Measurements from ENCODE around the gene TTF2.
"Not testable (repeated sequence)": the region's sequence is repeated elsewhere in the genome, so short reads cannot be mapped to it uniquely, and the experiment has no call there.

Gene TTF2

GRCh38 chr1:117130526-117130925 lies 70.4 kb downstream of the TTF2 start:
- no peak overlapping the region for H3K4me3 Mint-ChIP-seq
- no peaks in the 10 kb centered on the region for H3K9me3 Mint-ChIP-seq
- H3K4me1 Mint-ChIP-seq (ENCODE audit: low read depth): no peaks in the 10 kb centered on the region
- H3K27ac Mint-ChIP-seq: no peak overlapping the region
- no peaks in the 10 kb centered on the region for H3K36me3 Mint-ChIP-seq (ENCODE audit: low read depth)
- peaks cover 28% of the 10 kb centered on the region for H3K27me3 Mint-ChIP-seq (ENCODE audit: low read depth)

DNA sequence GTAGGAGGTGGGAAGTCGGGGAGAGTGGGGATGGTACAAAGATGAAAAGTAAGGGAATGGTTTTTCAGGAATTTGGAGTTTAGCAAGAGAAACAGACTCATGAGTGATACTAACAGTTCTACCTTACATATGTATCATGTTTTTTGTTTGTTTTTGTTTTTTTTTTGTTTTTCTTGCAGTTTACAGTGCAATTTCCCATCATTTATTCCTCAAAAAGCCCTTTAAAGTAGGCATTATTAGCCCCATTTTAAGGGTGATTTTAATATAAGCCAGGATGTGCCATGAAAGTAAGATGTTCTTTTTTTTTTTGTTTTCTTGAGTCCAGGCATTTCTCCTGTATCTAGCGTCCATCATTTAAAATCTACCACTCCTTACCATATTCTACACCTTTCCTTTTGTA lies 75.2 kb downstream of the TTF2 start:
- H3K4me1 Mint-ChIP-seq (ENCODE audit: low read depth): no peaks in the 10 kb centered on the region
- no peak overlapping the region for H3K4me3 Mint-ChIP-seq
- H3K27ac Mint-ChIP-seq: no peak overlapping the region
- H3K36me3 Mint-ChIP-seq (ENCODE audit: low read depth): no peaks in the 10 kb centered on the region
- H3K27me3 Mint-ChIP-seq (ENCODE audit: low read depth): peaks cover 12% of the 10 kb centered on the region
- no peaks in the 10 kb centered on the region for H3K9me3 Mint-ChIP-seq

GRCh38 chr1:117136749-117137148 lies 76.6 kb downstream of the TTF2 start:
- H3K27me3 Mint-ChIP-seq (ENCODE audit: low read depth): peaks cover 12% of the 10 kb centered on the region
- no peaks in the 10 kb centered on the region for H3K36me3 Mint-ChIP-seq (ENCODE audit: low read depth)
- no peak overlapping the region for H3K4me3 Mint-ChIP-seq
- no peaks in the 10 kb centered on the region for H3K9me3 Mint-ChIP-seq
- H3K4me1 Mint-ChIP-seq (ENCODE audit: low read depth): no peaks in the 10 kb centered on the region
- no peak overlapping the region for H3K27ac Mint-ChIP-seq

DNA sequence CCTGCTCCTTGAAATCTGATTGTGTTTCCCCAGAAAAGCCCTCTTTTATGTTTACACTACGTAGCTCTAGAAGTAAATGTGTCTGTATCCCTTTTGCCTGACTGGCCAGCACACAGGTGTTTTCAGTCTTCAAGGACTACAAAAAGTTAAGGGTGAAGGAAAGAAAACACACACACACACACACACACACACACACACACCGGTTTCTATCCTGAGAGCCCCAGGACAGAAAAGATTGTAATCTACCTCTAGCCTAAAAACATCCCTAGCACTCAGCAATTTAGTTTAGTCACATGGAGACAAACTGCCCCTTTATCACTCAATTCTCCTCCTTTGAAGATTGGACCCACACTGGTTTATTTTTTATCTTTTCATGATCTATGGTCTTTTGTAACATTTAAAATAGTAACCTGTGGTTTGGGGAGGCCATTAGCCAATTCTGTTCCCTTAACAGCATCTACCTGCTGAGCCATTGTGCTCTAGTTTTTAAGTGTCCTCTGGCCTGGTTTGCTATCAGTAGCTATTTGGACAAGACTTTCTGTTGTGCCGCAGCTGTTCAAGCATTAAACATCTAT lies 77.2 kb downstream of the TTF2 start:
- no peaks in the 10 kb centered on the region for H3K4me1 Mint-ChIP-seq (ENCODE audit: low read depth)
- peaks cover 9% of the 10 kb centered on the region for H3K27me3 Mint-ChIP-seq (ENCODE audit: low read depth)
- H3K36me3 Mint-ChIP-seq (ENCODE audit: low read depth): no peaks in the 10 kb centered on the region
- H3K9me3 Mint-ChIP-seq: no peaks in the 10 kb centered on the region
- no peak overlapping the region for H3K27ac Mint-ChIP-seq
- no peak overlapping the region for H3K4me3 Mint-ChIP-seq

GRCh38 chr1:117138106-117138505 lies 78.0 kb downstream of the TTF2 start:
- H3K4me1 Mint-ChIP-seq (ENCODE audit: low read depth): no peaks in the 10 kb centered on the region
- H3K9me3 Mint-ChIP-seq: no peaks in the 10 kb centered on the region
- H3K4me3 Mint-ChIP-seq: no peak overlapping the region
- peaks cover 8% of the 10 kb centered on the region for H3K27me3 Mint-ChIP-seq (ENCODE audit: low read depth)
- no peak overlapping the region for H3K27ac Mint-ChIP-seq
- no peaks in the 10 kb centered on the region for H3K36me3 Mint-ChIP-seq (ENCODE audit: low read depth)

DNA sequence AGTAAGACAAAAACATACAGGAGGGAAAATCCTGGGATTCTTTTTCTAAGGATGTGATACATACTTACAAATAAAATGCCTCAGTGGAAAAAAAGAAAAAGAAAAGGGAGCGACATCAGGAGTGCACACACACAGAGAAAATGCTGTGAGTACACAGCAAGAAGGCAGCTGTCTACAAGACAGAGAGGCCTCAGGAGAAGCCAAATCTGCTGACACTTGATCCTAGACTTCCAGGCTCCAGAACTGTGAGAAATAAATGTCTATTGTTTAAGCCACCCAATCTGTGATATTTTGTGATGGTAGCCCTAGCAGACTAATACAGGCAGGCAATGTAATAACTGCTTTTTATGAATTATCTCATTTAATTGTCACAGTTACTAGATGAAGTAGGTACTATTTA lies 78.4 kb downstream of the TTF2 start:
- Mint-ChIP-seq H3K27ac (no peak overlapping the region), H3K9me3 (no peaks in the 10 kb centered on the region), H3K27me3 (ENCODE audit: low read depth) (peaks cover 3% of the 10 kb centered on the region), H3K4me1 (ENCODE audit: low read depth) (no peaks in the 10 kb centered on the region), H3K36me3 (ENCODE audit: low read depth) (no peaks in the 10 kb centered on the region), H3K4me3 (no peak overlapping the region)

GRCh38 chr1:117142200-117142599 lies 82.1 kb downstream of the TTF2 start:
- H3K27me3 Mint-ChIP-seq (ENCODE audit: low read depth): peaks cover 9% of the 10 kb centered on the region
- no peaks in the 10 kb centered on the region for H3K9me3 Mint-ChIP-seq
- H3K36me3 Mint-ChIP-seq (ENCODE audit: low read depth): no peaks in the 10 kb centered on the region
- H3K4me3 Mint-ChIP-seq: no peak overlapping the region
- H3K27ac Mint-ChIP-seq: no peak overlapping the region
- H3K4me1 Mint-ChIP-seq (ENCODE audit: low read depth): no peaks in the 10 kb centered on the region

- Mint-ChIP-seq H3K27me3 (ENCODE audit: low read depth) (peaks cover 9% of the 10 kb centered on the region), H3K4me3 (no peak overlapping the region), H3K36me3 (ENCODE audit: low read depth) (no peaks in the 10 kb centered on the region), H3K4me1 (ENCODE audit: low read depth) (no peaks in the 10 kb centered on the region), H3K9me3 (no peaks in the 10 kb centered on the region), H3K27ac (no peak overlapping the region)
These were observed 83.0 kb downstream of the TTF2 start for GRCh38 chr1:117143172-117143571.

GRCh38 chr1:117143871-117144270 lies 83.7 kb downstream of the TTF2 start:
- Mint-ChIP-seq H3K4me3 (no peak overlapping the region), H3K27me3 (ENCODE audit: low read depth) (peaks cover 9% of the 10 kb centered on the region), H3K9me3 (no peaks in the 10 kb centered on the region), H3K36me3 (ENCODE audit: low read depth) (no peaks in the 10 kb centered on the region), H3K27ac (no peak overlapping the region), H3K4me1 (ENCODE audit: low read depth) (no peaks in the 10 kb centered on the region)

- no peaks in the 10 kb centered on the region for H3K4me1 Mint-ChIP-seq (ENCODE audit: low read depth)
- H3K36me3 Mint-ChIP-seq (ENCODE audit: low read depth): no peaks in the 10 kb centered on the region
- H3K9me3 Mint-ChIP-seq: no peaks in the 10 kb centered on the region
- H3K27me3 Mint-ChIP-seq (ENCODE audit: low read depth): peaks cover 9% of the 10 kb centered on the region
- no peak overlapping the region for H3K27ac Mint-ChIP-seq
- no peak overlapping the region for H3K4me3 Mint-ChIP-seq
These were observed 85.9 kb downstream of the TTF2 start for GRCh38 chr1:117146072-117146471.

DNA sequence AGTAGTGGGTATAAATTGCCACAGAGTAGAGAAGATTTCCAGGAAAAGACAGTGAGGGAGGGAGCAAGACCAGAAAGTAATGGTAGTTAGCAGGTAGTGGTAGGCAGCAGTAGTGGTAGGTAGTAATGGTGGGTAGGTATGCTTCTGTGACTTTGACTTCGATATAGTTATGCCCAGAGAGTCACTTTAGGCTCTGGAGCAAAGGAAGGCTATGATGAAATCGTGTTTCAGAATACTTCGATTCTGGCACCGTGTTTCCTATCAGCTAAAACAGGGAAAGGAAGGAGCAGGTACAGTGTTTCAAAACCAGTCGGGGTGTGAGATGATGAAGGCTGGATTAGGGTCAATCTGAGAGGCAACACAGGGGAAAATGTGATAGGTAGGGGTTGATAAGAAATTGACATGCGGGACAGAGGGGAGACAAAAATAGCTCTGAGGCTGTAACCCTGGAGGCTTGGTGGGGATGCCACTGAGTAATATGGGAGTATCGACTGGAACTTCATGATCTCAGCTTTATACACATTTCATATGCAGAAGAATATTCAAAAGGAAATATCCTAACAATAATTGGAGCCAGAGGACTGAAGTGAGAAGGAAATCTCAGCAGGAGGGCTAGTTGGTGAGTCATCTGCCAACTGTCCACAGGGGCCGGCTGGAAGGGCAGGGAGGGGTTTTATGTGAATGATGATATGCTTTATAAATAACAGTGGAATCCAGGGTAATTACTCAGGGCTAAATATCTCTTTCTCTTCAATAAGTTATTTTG lies 86.6 kb downstream of the TTF2 start:
- Mint-ChIP-seq H3K4me1 (ENCODE audit: low read depth) (no peaks in the 10 kb centered on the region), H3K9me3 (peaks cover 4% of the 10 kb centered on the region), H3K27me3 (ENCODE audit: low read depth) (peaks cover 9% of the 10 kb centered on the region), H3K36me3 (ENCODE audit: low read depth) (no peaks in the 10 kb centered on the region), H3K27ac (no peak overlapping the region), H3K4me3 (no peak overlapping the region)

DNA sequence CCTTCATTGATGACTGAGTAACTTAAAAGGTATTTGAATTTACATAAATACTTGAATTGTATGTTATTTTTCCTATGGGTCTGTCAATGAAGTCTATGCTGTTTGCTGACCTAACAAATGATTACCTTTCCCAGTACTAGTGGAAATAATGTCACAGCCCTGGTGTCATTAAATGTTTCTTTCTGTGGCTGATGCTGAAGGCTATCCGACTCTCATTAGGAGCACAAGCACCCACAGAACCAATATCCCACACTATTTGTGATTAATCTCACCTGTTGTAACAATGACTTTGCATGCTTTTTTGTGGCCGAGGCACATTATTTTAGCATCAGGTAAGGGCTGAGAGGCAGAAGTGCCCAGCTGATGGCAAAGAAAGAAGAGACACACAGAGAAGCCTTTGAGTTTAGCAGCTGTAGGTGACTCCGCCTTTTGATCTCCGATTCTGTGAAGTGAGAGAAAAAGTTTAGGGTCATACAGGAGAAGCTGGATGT lies 87.3 kb downstream of the TTF2 start:
- H3K9me3 Mint-ChIP-seq: peaks cover 5% of the 10 kb centered on the region
- peaks cover 9% of the 10 kb centered on the region for H3K27me3 Mint-ChIP-seq (ENCODE audit: low read depth)
- no peaks in the 10 kb centered on the region for H3K36me3 Mint-ChIP-seq (ENCODE audit: low read depth)
- H3K4me3 Mint-ChIP-seq: no peak overlapping the region
- no peak overlapping the region for H3K27ac Mint-ChIP-seq
- H3K4me1 Mint-ChIP-seq (ENCODE audit: low read depth): no peaks in the 10 kb centered on the region

DNA sequence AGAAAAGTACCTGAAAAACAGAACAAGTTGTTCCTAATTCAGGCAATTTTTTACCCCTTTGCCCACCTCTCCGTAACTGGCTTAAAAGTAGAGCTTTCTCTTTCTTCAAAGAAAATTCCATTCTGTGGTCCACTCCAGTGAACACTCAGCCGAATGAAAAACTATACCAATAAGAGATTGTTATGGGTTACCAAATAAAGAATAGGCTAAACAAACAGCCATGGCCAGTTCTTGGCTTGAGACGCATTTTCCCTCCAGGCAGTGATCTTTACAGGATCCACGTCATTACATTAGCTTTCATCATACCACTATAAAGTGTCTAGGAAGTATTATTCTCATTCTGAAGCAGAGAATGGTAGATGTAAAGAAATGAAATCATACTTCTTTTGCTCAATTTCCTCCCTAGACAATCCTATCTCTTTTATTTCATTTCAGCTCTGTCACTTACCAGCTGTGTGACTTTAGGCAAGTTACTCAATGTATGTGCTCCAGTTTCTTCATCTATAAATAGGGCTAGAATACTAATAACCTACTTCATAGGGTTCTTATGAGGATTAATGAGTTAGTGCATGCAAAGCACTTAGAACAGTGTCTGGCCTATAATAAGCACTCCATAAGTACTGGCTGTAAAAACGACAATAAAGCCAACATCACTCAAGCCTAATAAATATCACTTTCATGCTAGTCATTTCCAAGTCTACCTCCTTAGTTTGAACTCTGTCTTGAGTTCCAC lies 87.9 kb downstream of the TTF2 start:
- Mint-ChIP-seq H3K4me3 (no peak overlapping the region), H3K27me3 (ENCODE audit: low read depth) (peaks cover 9% of the 10 kb centered on the region), H3K36me3 (ENCODE audit: low read depth) (no peaks in the 10 kb centered on the region), H3K4me1 (ENCODE audit: low read depth) (no peaks in the 10 kb centered on the region), H3K9me3 (peaks cover 5% of the 10 kb centered on the region), H3K27ac (no peak overlapping the region)

GRCh38 chr1:117150316-117150715 lies 90.2 kb downstream of the TTF2 start:
- Mint-ChIP-seq H3K4me1 (ENCODE audit: low read depth) (no peaks in the 10 kb centered on the region), H3K27ac (no peak overlapping the region), H3K4me3 (no peak overlapping the region), H3K27me3 (ENCODE audit: low read depth) (peaks cover 9% of the 10 kb centered on the region), H3K36me3 (ENCODE audit: low read depth) (no peaks in the 10 kb centered on the region), H3K9me3 (peaks cover 5% of the 10 kb centered on the region)

- not testable (repeated sequence) for H3K4me3 Mint-ChIP-seq; H3K4me1 Mint-ChIP-seq (ENCODE audit: low read depth); H3K27me3 Mint-ChIP-seq (ENCODE audit: low read depth); H3K27ac Mint-ChIP-seq; H3K9me3 Mint-ChIP-seq; H3K36me3 Mint-ChIP-seq (ENCODE audit: low read depth)
These were observed 91.2 kb downstream of the TTF2 start for GRCh38 chr1:117151305-117151704.

Measured in T-helper 1 cell treated with Interleukin-12 subunit alpha and Interleukin-12 subunit beta and Interleukin-4 antibody, amounts not matched to agents 30 μg/mL and 1 μg/mL, for 36 hours (primary cell).